SK-N-SH (cell line): ENCODE measurements around the gene GUCY1A1. TPM values are rescaled to one million over a fixed set of nuclear protein-coding genes. Genes with fewer than 3 reads are reported as not detected.

ENCODE experiments used
- CTCF ChIA-PET: fragments of 300-600, 350-600 bp; formaldehyde crosslinking; extraction: SDS; loops from one replicate; lab custom pipeline; 2021; lab: Yijun Ruan, JAX
- POLR2A ChIA-PET: fragments of 350-600 bp; sonication (Branson Sonifier 250); formaldehyde crosslinking; extraction: SDS; loops from one replicate; lab custom pipeline; 2020; ENCODE audit warnings: antibody characterized with exemption, inconsistent platforms; lab: Yijun Ruan, JAX
- DNase-seq: peaks from one replicate; pipeline ENCODE4 v3.0.0; 2012
- H2AFZ ChIP-seq: fragments of 200-600 bp; sonication (generic); 2 replicates; pipeline ENCODE4 v1.8.1; 2016; ENCODE audit warnings: antibody characterized with exemption, mild to moderate bottlenecking, low read depth
- H3F3A ChIP-seq: fragments of 200-600 bp; sonication (generic); replicated peaks from 2 replicates; pipeline ENCODE3; 2016; ENCODE audit warnings: antibody characterized with exemption, mild to moderate bottlenecking; ENCODE audit not compliant: insufficient read depth
- H3K27ac ChIP-seq, 2 experiments: fragments of 200-500 bp in 1 of 2; fragments of 200-600 bp in 1 of 2; sonication (Bioruptor generic) in 1 of 2; sonication (generic), shearing (Covaris generic) in 1 of 2; 2 replicates each; pipeline versions ENCODE4 v1.5.1 to v1.6.1; 2014 to 2016; ENCODE audit warnings: low read depth in 2 of 2, inconsistent platforms in 1 of 2, low read length in 1 of 2, mild to moderate bottlenecking in 1 of 2, mixed read lengths in 1 of 2
- H3K27me3 ChIP-seq: fragments of 200-600 bp; sonication (generic), shearing (Covaris generic); 2 replicates; pipeline ENCODE4 v1.6.1; 2016; ENCODE audit warnings: mixed run types; ENCODE audit not compliant: insufficient read depth
- H3K36me3 ChIP-seq, 2 experiments: fragments of 200-500 bp in 1 of 2; fragments of 200-600 bp in 1 of 2; sonication (Bioruptor generic) in 1 of 2; sonication (generic) in 1 of 2; replicated peaks in 1 of 2; 2 replicates each; pipeline versions ENCODE3 to v1.5.1; 2014 to 2016; ENCODE audit warnings: low read length in 1 of 2, mild to moderate bottlenecking in 1 of 2; ENCODE audit not compliant: insufficient read depth in 2 of 2, control insufficient read depth in 1 of 2
- H3K4me1 ChIP-seq, 2 experiments: fragments of 200-500 bp in 1 of 2; fragments of 200-600 bp in 1 of 2; sonication (Bioruptor generic) in 1 of 2; sonication (generic), shearing (Covaris generic) in 1 of 2; 2 replicates each; pipeline versions ENCODE4 v1.5.1 to v1.6.1; 2014 to 2016; ENCODE audit warnings: low read depth in 1 of 2, low read length in 1 of 2, mixed run types in 1 of 2; ENCODE audit not compliant: insufficient read depth in 2 of 2, control insufficient read depth in 1 of 2
- H3K4me2 ChIP-seq: fragments of 200-600 bp; sonication (generic), shearing (Covaris generic); 2 replicates; pipeline ENCODE4 v1.6.1; 2017; ENCODE audit warnings: mixed run types
- H3K4me3 ChIP-seq, 2 experiments: fragments of 200-500 bp in 1 of 2; fragments of 200-600 bp in 1 of 2; sonication (Bioruptor generic) in 1 of 2; sonication (generic), shearing (Covaris generic) in 1 of 2; 2 replicates each; pipeline versions ENCODE4 v1.5.1 to v1.8.1; 2014 to 2016; ENCODE audit warnings: low read depth in 2 of 2, inconsistent platforms in 1 of 2, low read length in 1 of 2, mild to moderate bottlenecking in 1 of 2, mixed read lengths in 1 of 2, moderate library complexity in 1 of 2
- H3K79me2 ChIP-seq: fragments of 200-600 bp; sonication (generic); 2 replicates; pipeline ENCODE4 v1.8.1; 2017; ENCODE audit warnings: mild to moderate bottlenecking; ENCODE audit not compliant: insufficient read depth
- H3K9ac ChIP-seq: fragments of 200-600 bp; sonication (generic); 2 replicates; pipeline ENCODE4 v1.6.1; 2017; ENCODE audit warnings: mixed run types
- H3K9me2 ChIP-seq: fragments of 200-600 bp; sonication (generic); 2 replicates; pipeline ENCODE4 v1.6.1; 2017; ENCODE audit warnings: mixed run types
- H3K9me3 ChIP-seq: fragments of 200-600 bp; sonication (generic); 2 replicates; pipeline ENCODE4 v1.6.1; 2017; ENCODE audit warnings: mixed run types, mild to moderate bottlenecking, moderate library complexity
- H4K20me1 ChIP-seq: fragments of 200-600 bp; sonication (generic); 2 replicates; pipeline ENCODE4 v1.6.1; 2017; ENCODE audit warnings: mild to moderate bottlenecking, mixed run types; ENCODE audit not compliant: insufficient read depth
- ELF1 ChIP-seq: IDR thresholded peaks from 2 replicates; pipeline ENCODE4 v1.4.0; 2012
- FOXJ3 ChIP-seq: sonication (generic); formaldehyde crosslinking; IDR thresholded peaks from 2 replicates; pipeline ENCODE4 v1.5.1; 2020; ENCODE audit warnings: mild to moderate bottlenecking, missing genetic modification reagents
- FOXM1 ChIP-seq: IDR thresholded peaks from 2 replicates; pipeline ENCODE4 v1.4.0; 2012; ENCODE audit warnings: low read depth, mild to moderate bottlenecking
- GABPA ChIP-seq: IDR thresholded peaks from 2 replicates; pipeline ENCODE4 v1.4.0; 2012; ENCODE audit warnings: low read depth, mild to moderate bottlenecking
- NFIC ChIP-seq: IDR thresholded peaks from 2 replicates; pipeline ENCODE4 v1.4.0; 2012; ENCODE audit warnings: borderline replicate concordance
- RAD21 ChIP-seq: IDR thresholded peaks from 2 replicates; pipeline ENCODE4 v1.6.1; 2012; ENCODE audit warnings: mild to moderate bottlenecking, low read length
- SIN3A ChIP-seq: IDR thresholded peaks from 2 replicates; pipeline ENCODE4 v1.6.1; 2012; ENCODE audit warnings: low read depth, mild to moderate bottlenecking, low read length, moderate library complexity, borderline replicate concordance
- SMC3 ChIP-seq: IDR thresholded peaks from 2 replicates; pipeline ENCODE4 v1.6.1; 2012; ENCODE audit warnings: low read depth, low read length, improper control_type of control experiment
- WGBS: methylation state at CpG from one replicate; pipeline ENCODE4 v1.1.6; 2017; ENCODE audit warnings: low lambda C conversion rate; 5-methylcytosine and 5-hydroxymethylcytosine counted together
- polyA plus RNA-seq, 3 experiments: library from polyadenylated mRNA; depleted of rRNA; stranded (reverse); fragments of >200 nt; gene quantifications; 2 replicates each; pipeline ENCODE4 v1.2.3, GENCODE V29; 2012
- TF ChIP-seq, protein P1 (sequence below): IDR thresholded peaks from 2 replicates; pipeline ENCODE4 v1.4.0; 2012; ENCODE audit warnings: low read depth, borderline replicate concordance
- TF ChIP-seq, protein P2 (sequence below): fragments of 150-350 bp; IDR thresholded peaks from 2 replicates; pipeline ENCODE4 v1.6.1; 2016; ENCODE audit warnings: mild to moderate bottlenecking, low read depth, low read length
- TF ChIP-seq, protein P3 (sequence below): IDR thresholded peaks from 2 replicates; pipeline ENCODE4; 2012

GUCY1A1 gene
- polyA plus RNA-seq, 1 of the 3 experiments (the other 2 are of a cell fraction) = 0.03 TPM

DNA sequence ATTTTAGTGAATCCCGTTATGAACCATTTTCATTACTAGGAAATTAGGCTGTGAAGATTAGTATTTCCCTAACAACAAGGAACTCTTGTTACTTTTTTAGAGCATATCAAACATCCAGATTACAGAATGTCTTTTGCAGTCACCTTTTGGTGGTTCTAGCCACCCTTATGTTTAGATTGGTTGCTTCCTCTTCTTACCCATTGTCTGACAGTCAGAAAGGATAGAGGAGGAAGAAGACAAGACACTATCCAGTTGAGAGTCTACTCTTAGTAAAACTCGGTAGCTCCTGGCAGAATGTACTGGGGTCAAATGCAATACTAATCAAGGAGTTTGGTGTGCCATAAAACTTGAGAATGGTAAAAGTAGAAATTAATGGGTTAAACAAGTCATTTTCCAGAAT, 1.6 kb upstream of the GUCY1A1 start:
- Histone ChIP-seq H3K36me3 (no peaks in the 10 kb centered on the region), H3K27me3 (peaks cover 33% of the 10 kb centered on the region), H3K4me2 (no peak overlapping the region), H3K27ac (no peak overlapping the region), H2AFZ (no peak overlapping the region), H3K79me2 (no peaks in the 10 kb centered on the region), H3K4me1 (no peaks in the 10 kb centered on the region; a peak in 2 of 4 replicates), H3K9me2 (no peaks in the 10 kb centered on the region), H3K9ac (no peak overlapping the region), H3K4me3 (no peak overlapping the region), H4K20me1 (no peaks in the 10 kb centered on the region), H3F3A (no peaks in the 10 kb centered on the region), H3K9me3 (no peaks in the 10 kb centered on the region)
- ChIA-PET POLR2A (no interaction called here), CTCF (no interaction called here)
- no peak for DNase-seq
- WGBS = 73% methylated on average over 2 of the region's 2 CpGs
- TF ChIP-seq FOXJ3 (no peak), GABPA (no peak), FOXM1 (no peak), SIN3A (no peak), ELF1 (no peak), SMC3 (no peak)
- TF ChIP-seq, protein P1, sequence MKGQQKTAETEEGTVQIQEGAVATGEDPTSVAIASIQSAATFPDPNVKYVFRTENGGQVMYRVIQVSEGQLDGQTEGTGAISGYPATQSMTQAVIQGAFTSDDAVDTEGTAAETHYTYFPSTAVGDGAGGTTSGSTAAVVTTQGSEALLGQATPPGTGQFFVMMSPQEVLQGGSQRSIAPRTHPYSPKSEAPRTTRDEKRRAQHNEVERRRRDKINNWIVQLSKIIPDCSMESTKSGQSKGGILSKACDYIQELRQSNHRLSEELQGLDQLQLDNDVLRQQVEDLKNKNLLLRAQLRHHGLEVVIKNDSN = no peak
- TF ChIP-seq, protein P2, sequence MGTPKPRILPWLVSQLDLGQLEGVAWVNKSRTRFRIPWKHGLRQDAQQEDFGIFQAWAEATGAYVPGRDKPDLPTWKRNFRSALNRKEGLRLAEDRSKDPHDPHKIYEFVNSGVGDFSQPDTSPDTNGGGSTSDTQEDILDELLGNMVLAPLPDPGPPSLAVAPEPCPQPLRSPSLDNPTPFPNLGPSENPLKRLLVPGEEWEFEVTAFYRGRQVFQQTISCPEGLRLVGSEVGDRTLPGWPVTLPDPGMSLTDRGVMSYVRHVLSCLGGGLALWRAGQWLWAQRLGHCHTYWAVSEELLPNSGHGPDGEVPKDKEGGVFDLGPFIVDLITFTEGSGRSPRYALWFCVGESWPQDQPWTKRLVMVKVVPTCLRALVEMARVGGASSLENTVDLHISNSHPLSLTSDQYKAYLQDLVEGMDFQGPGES = no peak
- TF ChIP-seq, protein P3, sequence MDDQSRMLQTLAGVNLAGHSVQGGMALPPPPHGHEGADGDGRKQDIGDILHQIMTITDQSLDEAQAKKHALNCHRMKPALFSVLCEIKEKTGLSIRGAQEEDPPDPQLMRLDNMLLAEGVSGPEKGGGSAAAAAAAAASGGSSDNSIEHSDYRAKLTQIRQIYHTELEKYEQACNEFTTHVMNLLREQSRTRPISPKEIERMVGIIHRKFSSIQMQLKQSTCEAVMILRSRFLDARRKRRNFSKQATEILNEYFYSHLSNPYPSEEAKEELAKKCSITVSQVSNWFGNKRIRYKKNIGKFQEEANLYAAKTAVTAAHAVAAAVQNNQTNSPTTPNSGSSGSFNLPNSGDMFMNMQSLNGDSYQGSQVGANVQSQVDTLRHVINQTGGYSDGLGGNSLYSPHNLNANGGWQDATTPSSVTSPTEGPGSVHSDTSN = no peak

DNA sequence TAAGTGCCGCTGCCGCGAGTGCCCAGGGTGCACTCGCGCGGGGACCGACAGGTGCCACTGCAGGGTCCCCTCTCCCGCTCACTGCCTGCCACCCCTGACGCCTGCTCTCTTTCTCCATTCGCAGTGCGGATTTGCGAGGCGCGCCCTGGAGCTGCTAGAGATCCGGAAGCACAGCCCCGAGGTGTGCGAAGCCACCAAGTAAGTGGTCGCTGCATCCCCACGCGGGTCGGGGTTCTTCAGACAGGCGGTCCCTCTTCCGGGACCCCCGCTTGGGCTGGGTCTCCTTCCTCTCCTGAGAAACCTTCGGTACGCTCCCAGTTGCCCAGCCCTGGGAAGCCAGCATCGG, 547 bp downstream of the GUCY1A1 start:
- Histone ChIP-seq H3K4me1 (no peaks in the 10 kb centered on the region; a peak in 2 of 4 replicates), H2AFZ (peak overlapping the region; percentile 86), H3K27ac (peak overlapping the region in 1 of 2 experiments; percentile 85; a peak in 2 of 4 replicates), H3K27me3 (peaks cover 33% of the 10 kb centered on the region), H3K79me2 (no peaks in the 10 kb centered on the region), H4K20me1 (no peaks in the 10 kb centered on the region), H3K9me3 (no peaks in the 10 kb centered on the region), H3K36me3 (no peaks in the 10 kb centered on the region), H3K9me2 (no peaks in the 10 kb centered on the region), H3F3A (no peaks in the 10 kb centered on the region), H3K4me3 (peak overlapping the region; percentile 58 to 61), H3K9ac (no peak overlapping the region), H3K4me2 (peak overlapping the region; percentile 91)
- WGBS = 5% methylated on average over 16 of the region's 27 CpGs
- POLR2A ChIA-PET = interaction anchor here (0.7 to 1.4 kb wide), 5 partner anchors 9 to 291 kb away, joined by 3 to 6 read pairs (median 3); partner anchors contain the start of gene MAP9
- TF ChIP-seq NFIC = no peak
- TF ChIP-seq FOXJ3 = 0 out of 2 replicates have a peak, but pooled peaks have one; percentile 32
- peak; percentile 3; the same call in 1 of the 2 replicates for TF ChIP-seq RAD21
- no peak for TF ChIP-seq ELF1
- peak; percentile 75 for DNase-seq
- CTCF ChIA-PET = interaction anchor here (0.7 to 1.5 kb wide), 6 partner anchors 10 to 261 kb away, joined by 3 to 5 read pairs (median 4); partner anchors contain the start of gene GUCY1B1
